GM12878 (cell line): Measurements from ENCODE around the gene RAD51B. TPM values are rescaled to one million over a fixed set of nuclear protein-coding genes. Genes with fewer than 3 reads are reported as not detected.

Experiments
- CREM ChIP-seq: IDR thresholded peaks from 2 replicates; pipeline ENCODE4 v1.6.1; 2014; ENCODE audit warnings: antibody characterized with exemption, low read depth
- EED ChIP-seq: sonication (generic); IDR thresholded peaks from 2 replicates; pipeline ENCODE4 v1.6.1; 2016; ENCODE audit warnings: antibody characterized with exemption, low read depth
- ETV6 ChIP-seq, 2 experiments: fragments of 450-650 bp in 1 of 2; IDR thresholded peaks in 1 of 2; conservative IDR thresholded peaks in 1 of 2; 2 replicates each; pipeline ENCODE4 v1.6.1; 2014; ENCODE audit warnings: antibody characterized with exemption in 1 of 2, borderline replicate concordance in 1 of 2, low read depth in 1 of 2, mild to moderate bottlenecking in 1 of 2, moderate library complexity in 1 of 2
- MEF2B ChIP-seq: fragments of 450-650 bp; IDR thresholded peaks from 2 replicates; pipeline ENCODE4 v1.6.1; 2018; ENCODE audit warnings: mild to moderate bottlenecking, moderate library complexity; ENCODE audit not compliant: partially characterized antibody, poor library complexity, severe bottlenecking
- MXI1 ChIP-seq: fragments of 150-350 bp; IDR thresholded peaks from 2 replicates; pipeline ENCODE4 v1.6.1; 2011; ENCODE audit warnings: low read depth, mild to moderate bottlenecking, inconsistent platforms, low read length, improper control_type of control experiment
- NFYB ChIP-seq: IDR thresholded peaks from 2 replicates; pipeline ENCODE4 v1.6.1; 2011; ENCODE audit warnings: low read depth, mild to moderate bottlenecking, low read length, improper control_type of control experiment, moderate library complexity; ENCODE audit not compliant: insufficient read depth
- NR2C2 ChIP-seq: IDR thresholded peaks from 2 replicates; pipeline ENCODE4 v1.6.1; 2011; ENCODE audit warnings: borderline replicate concordance, low read depth; ENCODE audit not compliant: control insufficient read depth, insufficient read length
- PAX5 ChIP-seq: IDR thresholded peaks from 2 replicates; pipeline ENCODE4 v1.6.1; 2011; ENCODE audit warnings: low read depth, low read length, borderline replicate concordance
- PML ChIP-seq: IDR thresholded peaks from 2 replicates; pipeline ENCODE4 v1.6.1; 2012; ENCODE audit warnings: low read length, inconsistent platforms
- RUNX3 ChIP-seq: IDR thresholded peaks from 2 replicates; pipeline ENCODE4 v1.6.1; 2012; ENCODE audit warnings: low read length, inconsistent platforms
- YY1 ChIP-seq: IDR thresholded peaks from 2 replicates; pipeline ENCODE4 v1.6.1; 2011; ENCODE audit warnings: low read depth, mild to moderate bottlenecking, low read length
- polyA plus RNA-seq, 11 experiments: library from polyadenylated mRNA; depleted of rRNA in 4 of 11; unstranded in 6 of 11; stranded (reverse) in 5 of 11; fragments of >200 nt; fragmentation: Nextera tagmentation in 4 of 11; fragmentation: Illumina TruSeq in 1 of 11; extraction: Ambion mirVana in 4 of 11; extraction: Trizol in 1 of 11; gene quantifications; 1 replicate in 1 of 11; 2 replicates in 10 of 11; pipeline versions ENCODE4 v1.2.1 to v1.2.3, GENCODE V29; 2011 to 2016; ENCODE audit warnings: inconsistent platforms in 2 of 11, missing spikeins in 2 of 11, low read depth in 1 of 11
- total RNA-seq, 4 experiments: library from RNA; depleted of rRNA in 3 of 4; stranded (reverse); fragments of >200 nt in 3 of 4; fragmentation: Illumina TruSeq in 1 of 4; extraction: Trizol in 1 of 4; gene quantifications; 2 replicates each; pipeline versions ENCODE4 v1.2.1 to v1.2.3, GENCODE V29; 2013 to 2021
- TF ChIP-seq, protein P1 (sequence below): fragments of 450-650 bp; IDR thresholded peaks from 2 replicates; pipeline ENCODE4 v1.6.1; 2017; ENCODE audit warnings: mild to moderate bottlenecking, low read depth, inconsistent platforms; ENCODE audit not compliant: poor library complexity, severe bottlenecking
- TF ChIP-seq, protein P2 (sequence below): fragments of 450-650 bp; formaldehyde crosslinking; IDR thresholded peaks from 2 replicates; pipeline ENCODE4 v1.5.0; 2022; ENCODE audit warnings: mild to moderate bottlenecking, missing genetic modification characterization
- TF ChIP-seq, protein P3 (sequence below): fragments of 450-650 bp; IDR thresholded peaks from 2 replicates; pipeline ENCODE4 v1.6.1; 2016; ENCODE audit warnings: mild to moderate bottlenecking
- TF ChIP-seq, protein P4 (sequence below): IDR thresholded peaks from 2 replicates; pipeline ENCODE4 v1.6.1; 2011; ENCODE audit warnings: low read depth, low read length, improper control_type of control experiment, borderline replicate concordance
- TF ChIP-seq, protein P5 (sequence below): IDR thresholded peaks from 2 replicates; pipeline ENCODE4 v1.6.1; 2011; ENCODE audit warnings: low read depth, mild to moderate bottlenecking, low read length, moderate library complexity, borderline replicate concordance; ENCODE audit errors: extremely low read depth
- TF ChIP-seq, protein P6 (sequence below): IDR thresholded peaks from 2 replicates; pipeline ENCODE4 v1.6.1; 2011; ENCODE audit warnings: borderline replicate concordance, low read depth, mild to moderate bottlenecking, moderate library complexity, low read length; ENCODE audit not compliant: insufficient read depth, poor library complexity, severe bottlenecking

RAD51B gene
- total and polyA plus RNA-seq, 10 of the 15 experiments (the other 5 are each of a cell fraction or from before 2014, with no cell fraction given), result 9.8 to 26.8 (median 21.3) TPM

DNA sequence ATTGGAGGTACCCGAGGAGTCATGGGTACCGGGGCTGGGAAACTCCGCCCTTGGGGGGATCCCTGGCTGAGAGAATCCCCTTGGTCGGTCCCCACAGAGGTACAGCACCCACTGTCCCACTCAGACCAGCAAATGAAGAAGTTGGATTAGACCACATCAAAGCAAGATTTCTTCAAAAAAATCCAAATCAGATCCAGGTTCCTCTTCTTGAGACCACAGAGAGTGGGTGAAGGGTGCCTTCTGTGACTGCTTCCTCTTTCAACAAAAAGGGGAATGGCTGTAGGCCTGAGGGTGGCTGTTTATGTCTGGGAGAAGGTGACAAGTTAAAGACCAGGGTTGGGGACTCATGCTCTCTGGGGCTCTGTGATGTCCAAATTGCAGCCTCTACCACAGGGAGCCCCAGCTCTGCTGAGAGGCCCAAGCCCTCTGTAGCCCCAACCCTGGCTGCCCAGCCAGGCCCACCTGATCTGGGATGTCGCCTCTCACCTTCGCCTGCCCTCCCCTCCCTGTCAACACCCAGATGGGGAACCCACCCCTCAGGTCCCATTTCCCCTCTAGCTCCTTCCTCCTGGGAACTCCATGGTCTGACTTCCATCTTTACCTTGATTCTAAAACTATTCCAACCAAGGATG, 922.4 kb downstream of the RAD51B start (continued):
- TF ChIP-seq, protein P1, sequence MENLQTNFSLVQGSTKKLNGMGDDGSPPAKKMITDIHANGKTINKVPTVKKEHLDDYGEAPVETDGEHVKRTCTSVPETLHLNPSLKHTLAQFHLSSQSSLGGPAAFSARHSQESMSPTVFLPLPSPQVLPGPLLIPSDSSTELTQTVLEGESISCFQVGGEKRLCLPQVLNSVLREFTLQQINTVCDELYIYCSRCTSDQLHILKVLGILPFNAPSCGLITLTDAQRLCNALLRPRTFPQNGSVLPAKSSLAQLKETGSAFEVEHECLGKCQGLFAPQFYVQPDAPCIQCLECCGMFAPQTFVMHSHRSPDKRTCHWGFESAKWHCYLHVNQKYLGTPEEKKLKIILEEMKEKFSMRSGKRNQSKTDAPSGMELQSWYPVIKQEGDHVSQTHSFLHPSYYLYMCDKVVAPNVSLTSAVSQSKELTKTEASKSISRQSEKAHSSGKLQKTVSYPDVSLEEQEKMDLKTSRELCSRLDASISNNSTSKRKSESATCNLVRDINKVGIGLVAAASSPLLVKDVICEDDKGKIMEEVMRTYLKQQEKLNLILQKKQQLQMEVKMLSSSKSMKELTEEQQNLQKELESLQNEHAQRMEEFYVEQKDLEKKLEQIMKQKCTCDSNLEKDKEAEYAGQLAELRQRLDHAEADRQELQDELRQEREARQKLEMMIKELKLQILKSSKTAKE, result peak; percentile 99
- TF ChIP-seq CREM (peak; percentile 85), MEF2B (peak; percentile 90), NFYB (no peak), RUNX3 (peak; percentile 100), PML (peak; percentile 74; the same call in 1 of the 2 replicates), MXI1 (peak; percentile 48; the same call in 1 of the 2 replicates), ETV6 (conservative IDR thresholded peaks at IDR 0.05 in 1 of 2, IDR thresholded peaks at IDR 0.05 in 1 of 2; ENCODE audit: borderline replicate concordance in 1 of 2, low read depth in 1 of 2) (peak in 1 of 2 experiments; percentile 82; a peak in 2 of 4 replicates), PAX5 (peak; percentile 93), EED (peak; percentile 99), YY1 (0 out of 2 replicates have a peak, but pooled peaks have one; percentile 32), NR2C2 (no peak)
- TF ChIP-seq, protein P2, sequence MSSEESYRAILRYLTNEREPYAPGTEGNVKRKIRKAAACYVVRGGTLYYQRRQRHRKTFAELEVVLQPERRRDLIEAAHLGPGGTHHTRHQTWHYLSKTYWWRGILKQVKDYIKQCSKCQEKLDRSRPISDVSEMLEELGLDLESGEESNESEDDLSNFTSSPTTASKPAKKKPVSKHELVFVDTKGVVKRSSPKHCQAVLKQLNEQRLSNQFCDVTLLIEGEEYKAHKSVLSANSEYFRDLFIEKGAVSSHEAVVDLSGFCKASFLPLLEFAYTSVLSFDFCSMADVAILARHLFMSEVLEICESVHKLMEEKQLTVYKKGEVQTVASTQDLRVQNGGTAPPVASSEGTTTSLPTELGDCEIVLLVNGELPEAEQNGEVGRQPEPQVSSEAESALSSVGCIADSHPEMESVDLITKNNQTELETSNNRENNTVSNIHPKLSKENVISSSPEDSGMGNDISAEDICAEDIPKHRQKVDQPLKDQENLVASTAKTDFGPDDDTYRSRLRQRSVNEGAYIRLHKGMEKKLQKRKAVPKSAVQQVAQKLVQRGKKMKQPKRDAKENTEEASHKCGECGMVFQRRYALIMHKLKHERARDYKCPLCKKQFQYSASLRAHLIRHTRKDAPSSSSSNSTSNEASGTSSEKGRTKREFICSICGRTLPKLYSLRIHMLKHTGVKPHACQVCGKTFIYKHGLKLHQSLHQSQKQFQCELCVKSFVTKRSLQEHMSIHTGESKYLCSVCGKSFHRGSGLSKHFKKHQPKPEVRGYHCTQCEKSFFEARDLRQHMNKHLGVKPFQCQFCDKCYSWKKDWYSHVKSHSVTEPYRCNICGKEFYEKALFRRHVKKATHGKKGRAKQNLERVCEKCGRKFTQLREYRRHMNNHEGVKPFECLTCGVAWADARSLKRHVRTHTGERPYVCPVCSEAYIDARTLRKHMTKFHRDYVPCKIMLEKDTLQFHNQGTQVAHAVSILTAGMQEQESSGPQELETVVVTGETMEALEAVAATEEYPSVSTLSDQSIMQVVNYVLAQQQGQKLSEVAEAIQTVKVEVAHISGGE (CRISPR knock-in tag), result no peak
- TF ChIP-seq, protein P3, sequence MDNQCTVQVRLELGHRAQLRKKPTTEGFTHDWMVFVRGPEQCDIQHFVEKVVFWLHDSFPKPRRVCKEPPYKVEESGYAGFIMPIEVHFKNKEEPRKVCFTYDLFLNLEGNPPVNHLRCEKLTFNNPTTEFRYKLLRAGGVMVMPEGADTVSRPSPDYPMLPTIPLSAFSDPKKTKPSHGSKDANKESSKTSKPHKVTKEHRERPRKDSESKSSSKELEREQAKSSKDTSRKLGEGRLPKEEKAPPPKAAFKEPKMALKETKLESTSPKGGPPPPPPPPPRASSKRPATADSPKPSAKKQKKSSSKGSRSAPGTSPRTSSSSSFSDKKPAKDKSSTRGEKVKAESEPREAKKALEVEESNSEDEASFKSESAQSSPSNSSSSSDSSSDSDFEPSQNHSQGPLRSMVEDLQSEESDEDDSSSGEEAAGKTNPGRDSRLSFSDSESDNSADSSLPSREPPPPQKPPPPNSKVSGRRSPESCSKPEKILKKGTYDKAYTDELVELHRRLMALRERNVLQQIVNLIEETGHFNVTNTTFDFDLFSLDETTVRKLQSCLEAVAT, result peak; percentile 98
- TF ChIP-seq, protein P4, sequence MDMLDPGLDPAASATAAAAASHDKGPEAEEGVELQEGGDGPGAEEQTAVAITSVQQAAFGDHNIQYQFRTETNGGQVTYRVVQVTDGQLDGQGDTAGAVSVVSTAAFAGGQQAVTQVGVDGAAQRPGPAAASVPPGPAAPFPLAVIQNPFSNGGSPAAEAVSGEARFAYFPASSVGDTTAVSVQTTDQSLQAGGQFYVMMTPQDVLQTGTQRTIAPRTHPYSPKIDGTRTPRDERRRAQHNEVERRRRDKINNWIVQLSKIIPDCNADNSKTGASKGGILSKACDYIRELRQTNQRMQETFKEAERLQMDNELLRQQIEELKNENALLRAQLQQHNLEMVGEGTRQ, result no peak
- TF ChIP-seq, protein P5, sequence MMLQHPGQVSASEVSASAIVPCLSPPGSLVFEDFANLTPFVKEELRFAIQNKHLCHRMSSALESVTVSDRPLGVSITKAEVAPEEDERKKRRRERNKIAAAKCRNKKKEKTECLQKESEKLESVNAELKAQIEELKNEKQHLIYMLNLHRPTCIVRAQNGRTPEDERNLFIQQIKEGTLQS, result no peak
- TF ChIP-seq, protein P6, sequence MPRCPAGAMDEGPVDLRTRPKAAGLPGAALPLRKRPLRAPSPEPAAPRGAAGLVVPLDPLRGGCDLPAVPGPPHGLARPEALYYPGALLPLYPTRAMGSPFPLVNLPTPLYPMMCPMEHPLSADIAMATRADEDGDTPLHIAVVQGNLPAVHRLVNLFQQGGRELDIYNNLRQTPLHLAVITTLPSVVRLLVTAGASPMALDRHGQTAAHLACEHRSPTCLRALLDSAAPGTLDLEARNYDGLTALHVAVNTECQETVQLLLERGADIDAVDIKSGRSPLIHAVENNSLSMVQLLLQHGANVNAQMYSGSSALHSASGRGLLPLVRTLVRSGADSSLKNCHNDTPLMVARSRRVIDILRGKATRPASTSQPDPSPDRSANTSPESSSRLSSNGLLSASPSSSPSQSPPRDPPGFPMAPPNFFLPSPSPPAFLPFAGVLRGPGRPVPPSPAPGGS, result peak; percentile 89
